ENCODE data around the gene FRMD1.

Gene FRMD1

GRCh38 chr6:168093071-168093505, 14.1 kb upstream of the FRMD1 start:
- Histone ChIP-seq H3K4me1 (ENCODE audit: insufficient read depth, insufficient read length) (peaks cover 13% of the 10 kb centered on the region), H3K36me3 (ENCODE audit: insufficient read depth, insufficient read length, low read length) (no peaks in the 10 kb centered on the region), H3K27me3 (ENCODE audit: insufficient read depth, insufficient read length) (no peaks in the 10 kb centered on the region), H3K9ac (ENCODE audit: insufficient read length, low read depth) (no peak overlapping the region), H3K4me3 (ENCODE audit: insufficient read length, low read depth) (no peak overlapping the region), H3K9me3 (ENCODE audit: insufficient read depth, low read length) (no peaks in the 10 kb centered on the region)
- TF ChIP-seq SUZ12 (IDR thresholded peaks at IDR 0.05; ENCODE audit: extremely low read depth, insufficient read depth, insufficient read length): no peak
- TF ChIP-seq YY1 (IDR thresholded peaks at IDR 0.05; ENCODE audit: insufficient read depth, insufficient read length): no peak
- no peak for TF ChIP-seq ZNF274 (IDR thresholded peaks at IDR 0.05; ENCODE audit: low read depth, low read length)
- no peak for DNase-seq (ENCODE audit: low read depth, low spot score)

GRCh38 chr6:168092541-168092940, 13.5 kb upstream of the FRMD1 start:
- DNase-seq (ENCODE audit: low read depth, low spot score): no peak
- no peaks in the 10 kb centered on the region for H3K27me3 ChIP-seq (ENCODE audit: insufficient read depth, insufficient read length)
- TF ChIP-seq SUZ12 (IDR thresholded peaks at IDR 0.05; ENCODE audit: extremely low read depth, insufficient read depth, insufficient read length): no peak
- TF ChIP-seq ZNF274 (IDR thresholded peaks at IDR 0.05; ENCODE audit: low read depth, low read length): no peak
- TF ChIP-seq YY1 (IDR thresholded peaks at IDR 0.05; ENCODE audit: insufficient read depth, insufficient read length): no peak

GRCh38 chr6:168091381-168092264, 12.6 kb upstream of the FRMD1 start:
- no peak for TF ChIP-seq SUZ12 (IDR thresholded peaks at IDR 0.05; ENCODE audit: extremely low read depth, insufficient read depth, insufficient read length)
- TF ChIP-seq YY1 (IDR thresholded peaks at IDR 0.05; ENCODE audit: insufficient read depth, insufficient read length): no peak
- no peak for TF ChIP-seq ZNF274 (IDR thresholded peaks at IDR 0.05; ENCODE audit: low read depth, low read length)
- H3K4me3 ChIP-seq (ENCODE audit: insufficient read length, low read depth): no peak overlapping the region
- no peak for DNase-seq (ENCODE audit: low read depth, low spot score)
- H3K9ac ChIP-seq (ENCODE audit: insufficient read length, low read depth): no peak overlapping the region
- H3K9me3 ChIP-seq (ENCODE audit: insufficient read depth, low read length): no peaks in the 10 kb centered on the region
- H3K27me3 ChIP-seq (ENCODE audit: insufficient read depth, insufficient read length): no peaks in the 10 kb centered on the region
- H3K36me3 ChIP-seq (ENCODE audit: insufficient read depth, insufficient read length, low read length): no peaks in the 10 kb centered on the region
- H3K4me1 ChIP-seq (ENCODE audit: insufficient read depth, insufficient read length): peaks cover 17% of the 10 kb centered on the region

More at GRCh38 chr6:168092541-168092940, 13.5 kb upstream of the FRMD1 start:
- no peaks in the 10 kb centered on the region for H3K36me3 ChIP-seq (ENCODE audit: insufficient read depth, insufficient read length, low read length)
- no peaks in the 10 kb centered on the region for H3K9me3 ChIP-seq (ENCODE audit: insufficient read depth, low read length)
- H3K9ac ChIP-seq (ENCODE audit: insufficient read length, low read depth): no peak overlapping the region
- H3K4me3 ChIP-seq (ENCODE audit: insufficient read length, low read depth): no peak overlapping the region
- peaks cover 14% of the 10 kb centered on the region for H3K4me1 ChIP-seq (ENCODE audit: insufficient read depth, insufficient read length)

GRCh38 chr6:168090706-168091105, 11.7 kb upstream of the FRMD1 start:
- no peak overlapping the region for H3K4me3 ChIP-seq (ENCODE audit: insufficient read length, low read depth)
- H3K4me1 ChIP-seq (ENCODE audit: insufficient read depth, insufficient read length): peaks cover 19% of the 10 kb centered on the region
- no peak overlapping the region for H3K9ac ChIP-seq (ENCODE audit: insufficient read length, low read depth)
- no peak for DNase-seq (ENCODE audit: low read depth, low spot score)
- H3K9me3 ChIP-seq (ENCODE audit: insufficient read depth, low read length): no peaks in the 10 kb centered on the region
- H3K27me3 ChIP-seq (ENCODE audit: insufficient read depth, insufficient read length): no peaks in the 10 kb centered on the region
- TF ChIP-seq YY1 (IDR thresholded peaks at IDR 0.05; ENCODE audit: insufficient read depth, insufficient read length) (no peak), ZNF274 (IDR thresholded peaks at IDR 0.05; ENCODE audit: low read depth, low read length) (no peak), SUZ12 (IDR thresholded peaks at IDR 0.05; ENCODE audit: extremely low read depth, insufficient read depth, insufficient read length) (no peak)
- no peaks in the 10 kb centered on the region for H3K36me3 ChIP-seq (ENCODE audit: insufficient read depth, insufficient read length, low read length)

- Histone ChIP-seq H3K9me3 (ENCODE audit: insufficient read depth, low read length) (no peaks in the 10 kb centered on the region), H3K36me3 (ENCODE audit: insufficient read depth, insufficient read length, low read length) (no peaks in the 10 kb centered on the region), H3K4me1 (ENCODE audit: insufficient read depth, insufficient read length) (peaks cover 20% of the 10 kb centered on the region), H3K27me3 (ENCODE audit: insufficient read depth, insufficient read length) (no peaks in the 10 kb centered on the region), H3K9ac (ENCODE audit: insufficient read length, low read depth) (no peak overlapping the region), H3K4me3 (ENCODE audit: insufficient read length, low read depth) (no peak overlapping the region)
- TF ChIP-seq ZNF274 (IDR thresholded peaks at IDR 0.05; ENCODE audit: low read depth, low read length) (no peak), YY1 (IDR thresholded peaks at IDR 0.05; ENCODE audit: insufficient read depth, insufficient read length) (no peak), SUZ12 (IDR thresholded peaks at IDR 0.05; ENCODE audit: extremely low read depth, insufficient read depth, insufficient read length) (no peak)
- no peak for DNase-seq (ENCODE audit: low read depth, low spot score)
These were observed 11.2 kb upstream of the FRMD1 start for GRCh38 chr6:168090064-168090690.

GRCh38 chr6:168089186-168090063, 10.4 kb upstream of the FRMD1 start:
- Histone ChIP-seq H3K9ac (ENCODE audit: insufficient read length, low read depth) (peak overlapping the region; percentile 51), H3K4me1 (ENCODE audit: insufficient read depth, insufficient read length) (peaks cover 24% of the 10 kb centered on the region), H3K4me3 (ENCODE audit: insufficient read length, low read depth) (no peak overlapping the region), H3K9me3 (ENCODE audit: insufficient read depth, low read length) (no peaks in the 10 kb centered on the region), H3K36me3 (ENCODE audit: insufficient read depth, insufficient read length, low read length) (no peaks in the 10 kb centered on the region), H3K27me3 (ENCODE audit: insufficient read depth, insufficient read length) (no peaks in the 10 kb centered on the region)
- TF ChIP-seq YY1 (IDR thresholded peaks at IDR 0.05; ENCODE audit: insufficient read depth, insufficient read length) (no peak), ZNF274 (IDR thresholded peaks at IDR 0.05; ENCODE audit: low read depth, low read length) (no peak), SUZ12 (IDR thresholded peaks at IDR 0.05; ENCODE audit: extremely low read depth, insufficient read depth, insufficient read length) (no peak)
- no peak for DNase-seq (ENCODE audit: low read depth, low spot score)

All from NT2/D1 (cell line).